K562 (cell line): ENCODE measurements around the gene NPR1.

ENCODE experiments used
- CREB1 ChIP-seq, 2 experiments: sonication (generic) in 1 of 2; formaldehyde crosslinking in 1 of 2; IDR thresholded peaks; 2 replicates each; pipeline versions ENCODE4 v1.6.1 to v1.8.0; 2012 to 2022; ENCODE audit warnings: inconsistent platforms in 1 of 2, mild to moderate bottlenecking in 1 of 2, missing genetic modification reagents in 1 of 2, moderate library complexity in 1 of 2
- DNMT1 ChIP-seq: fragments of 450-650 bp; IDR thresholded peaks from 2 replicates; pipeline ENCODE4 v1.6.1; 2016; ENCODE audit warnings: antibody characterized with exemption, mild to moderate bottlenecking
- ELK3 ChIP-seq: fragments of 450-650 bp; formaldehyde crosslinking; IDR thresholded peaks from 2 replicates; pipeline ENCODE4 v1.4.0; 2020; ENCODE audit warnings: mild to moderate bottlenecking
- FOS ChIP-seq: IDR thresholded peaks from 3 replicates; pipeline ENCODE4 v1.6.1; 2011; ENCODE audit not compliant: insufficient read length; ENCODE audit errors: extremely low read depth
- HNRNPL ChIP-seq: fragments of 200-400 bp; formaldehyde crosslinking; IDR thresholded peaks from 2 replicates; pipeline ENCODE4 v1.6.1; 2017; ENCODE audit warnings: low read depth, mild to moderate bottlenecking, low read length
- PREB ChIP-seq: sonication (generic); formaldehyde crosslinking; IDR thresholded peaks from 2 replicates; pipeline ENCODE4 v1.8.1; 2023; ENCODE audit warnings: mild to moderate bottlenecking, missing genetic modification reagents
- RBM15 ChIP-seq: fragments of 200-400 bp; formaldehyde crosslinking; IDR thresholded peaks from 2 replicates; pipeline ENCODE4 v1.6.1; 2018; ENCODE audit warnings: mild to moderate bottlenecking, low read length, moderate library complexity; ENCODE audit not compliant: insufficient read depth
- SMAD1 ChIP-seq: fragments of 150-350 bp; IDR thresholded peaks from 2 replicates; pipeline ENCODE4 v1.6.1; 2014; ENCODE audit warnings: low read length, low read depth; ENCODE audit not compliant: partially characterized antibody
- SMARCC2 ChIP-seq: fragments of 450-650 bp; IDR thresholded peaks from 2 replicates; pipeline ENCODE4 v1.6.1; 2017; ENCODE audit warnings: antibody characterized with exemption, moderate library complexity, mild to moderate bottlenecking, low read depth
- ZNF146 ChIP-seq: IDR thresholded peaks from one replicate; pipeline ENCODE4 v1.6.1; 2018; ENCODE audit warnings: missing compliant biosample characterization; ENCODE audit not compliant: unreplicated experiment

- TF ChIP-seq HNRNPL (no peak), CREB1 (IDR thresholded peaks at IDR 0.05) (no peak), CREB1 (CRISPR knock-in tag; IDR thresholded peaks at IDR 0.05) (no peak), PREB (CRISPR knock-in tag) (no peak), SMAD1 (no peak), ELK3 (CRISPR knock-in tag) (no peak), RBM15 (no peak), ZNF146 (no peak), DNMT1 (no peak), SMARCC2 (no peak), FOS (no peak)
These were observed 18.8 kb upstream of the NPR1 start for GRCh38 chr1:153659656-153660055.
